RPMI8226 (cell line): ENCODE data around the gene UTP4.
A peak's percentile ranks its signal among the peaks of the same experiment; 100 is the strongest.

Experiments
- DNase-seq: peaks from one replicate; pipeline ENCODE4 v3.0.0-alpha.2; 2015

UTP4 gene

DNA sequence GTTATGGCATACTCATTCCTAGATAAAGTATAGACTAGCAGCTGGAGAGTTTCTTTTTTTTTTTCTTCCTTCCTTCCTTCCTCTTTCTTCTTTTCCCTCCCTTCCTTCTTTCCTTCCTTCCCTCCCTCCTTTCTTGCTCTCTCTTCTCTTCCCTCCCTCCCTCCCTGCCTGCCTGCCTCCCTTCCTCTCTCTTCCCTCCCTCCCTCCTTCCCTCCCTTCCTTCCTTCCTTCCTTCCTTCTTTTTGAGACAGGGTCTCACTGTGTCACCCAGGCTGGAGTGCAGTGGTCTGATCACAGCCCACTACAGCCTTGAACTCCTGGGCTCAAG lies 47.5 kb downstream of the UTP4 start:
- no peak for DNase-seq

DNA sequence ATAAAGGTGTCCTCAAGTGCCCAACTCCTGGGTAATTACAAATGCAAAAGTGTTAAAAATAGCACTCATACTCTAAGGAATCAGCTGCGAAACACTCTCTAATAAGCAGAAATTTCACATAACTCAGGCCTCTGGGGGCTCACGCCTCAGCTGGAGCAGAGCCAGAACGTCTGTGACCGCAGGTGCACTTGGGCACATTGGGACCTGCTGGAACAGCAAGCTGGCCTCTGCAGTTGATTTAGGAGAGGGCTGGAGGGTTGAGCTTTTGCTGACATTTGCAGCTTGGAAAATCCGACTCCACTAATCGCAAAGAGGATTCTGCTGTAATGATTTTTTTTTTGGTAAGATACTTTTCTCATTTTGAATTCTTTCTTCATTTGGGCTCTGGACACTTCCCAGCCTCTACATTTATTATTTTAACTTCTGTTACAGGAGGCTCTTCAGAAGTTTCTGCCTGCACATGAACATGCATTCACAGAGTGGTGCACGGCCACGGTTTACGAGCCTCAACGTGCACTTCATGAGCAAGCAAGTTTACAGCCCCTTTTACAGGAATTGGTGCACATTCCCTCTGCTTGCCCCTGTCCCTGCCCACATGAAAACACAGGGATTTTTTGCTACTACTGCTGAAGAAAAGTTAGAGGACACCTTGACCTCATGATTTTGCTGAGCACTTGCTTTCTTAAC lies 50.4 kb downstream of the UTP4 start:
- peak; percentile 99 for DNase-seq

DNA sequence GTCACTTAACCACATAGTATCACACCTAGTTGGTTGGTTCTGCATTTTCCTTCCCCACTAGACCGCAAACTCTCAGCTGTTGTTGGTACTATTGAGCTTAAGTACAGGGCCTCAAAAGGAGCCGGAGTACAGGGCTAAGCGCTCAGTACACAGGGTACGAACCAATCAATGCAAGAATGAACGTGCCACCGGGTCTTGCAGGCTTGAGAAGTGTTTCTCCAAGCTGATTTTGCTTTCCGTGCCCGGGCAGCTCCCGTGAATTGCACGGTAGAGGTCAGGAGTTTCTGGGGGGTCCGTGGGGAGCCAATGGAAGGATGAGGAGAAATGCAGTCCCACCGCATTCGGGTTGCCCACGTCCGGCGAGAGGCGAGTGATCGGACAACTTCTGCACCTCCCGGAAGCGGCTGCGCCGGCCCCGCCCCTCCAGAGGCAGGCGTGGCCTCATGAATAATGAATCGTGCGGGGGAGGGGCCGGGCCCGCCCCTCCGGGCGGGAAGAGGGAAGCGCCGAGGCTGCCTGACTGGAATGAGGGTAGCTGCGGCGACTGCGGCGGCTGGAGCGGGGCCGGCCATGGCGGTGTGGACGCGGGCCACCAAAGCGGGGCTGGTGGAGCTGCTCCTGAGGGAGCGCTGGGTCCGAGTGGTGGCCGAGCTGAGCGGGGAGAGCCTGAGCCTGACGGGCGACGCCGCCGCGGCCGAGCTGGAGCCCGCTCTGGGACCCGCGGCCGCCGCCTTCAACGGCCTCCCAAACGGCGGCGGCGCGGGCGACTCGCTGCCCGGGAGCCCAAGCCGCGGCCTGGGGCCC lies 54.4 kb downstream of the UTP4 start, which contains the start of gene SNTB2:
TSS of gene SNTB2 (plus strand) at position 523 of the 804 bp plus-strand sequence. CDS start at position 526, 3 bp downstream.
- peak; percentile 95 for DNase-seq

DNA sequence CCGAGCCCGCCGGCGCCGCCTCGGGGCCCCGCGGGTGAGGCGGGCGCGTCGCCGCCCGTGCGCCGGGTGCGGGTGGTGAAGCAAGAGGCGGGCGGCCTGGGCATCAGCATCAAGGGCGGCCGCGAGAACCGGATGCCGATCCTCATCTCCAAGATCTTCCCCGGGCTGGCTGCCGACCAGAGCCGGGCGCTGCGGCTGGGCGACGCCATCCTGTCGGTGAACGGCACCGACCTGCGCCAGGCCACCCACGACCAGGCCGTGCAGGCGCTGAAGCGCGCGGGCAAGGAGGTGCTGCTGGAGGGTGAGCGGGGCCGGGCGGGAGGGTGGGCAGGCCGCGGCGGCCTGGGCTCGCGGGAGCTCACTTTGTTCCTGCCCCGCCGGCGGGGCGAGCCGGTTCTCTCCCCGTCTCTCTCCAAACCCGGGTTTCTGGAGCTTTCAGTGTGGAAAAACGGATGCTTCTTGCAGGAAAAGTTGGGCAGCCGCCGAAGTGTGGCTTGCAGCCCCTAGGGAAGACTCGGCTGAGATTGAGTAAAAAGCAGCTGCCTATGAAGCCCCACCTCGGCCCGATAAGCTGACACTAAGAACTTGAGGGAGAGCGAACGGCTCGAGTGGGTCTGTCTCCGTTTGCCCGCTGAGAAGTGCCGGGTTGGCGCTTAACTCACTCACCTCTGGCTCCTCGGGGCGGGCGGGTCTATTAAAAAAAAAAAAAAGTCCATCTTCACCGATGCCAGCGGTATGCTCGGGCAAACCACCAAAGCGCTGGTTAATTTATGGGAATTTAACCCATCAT lies 55.2 kb downstream of the UTP4 start:
- DNase-seq, result peak; percentile 51

DNA sequence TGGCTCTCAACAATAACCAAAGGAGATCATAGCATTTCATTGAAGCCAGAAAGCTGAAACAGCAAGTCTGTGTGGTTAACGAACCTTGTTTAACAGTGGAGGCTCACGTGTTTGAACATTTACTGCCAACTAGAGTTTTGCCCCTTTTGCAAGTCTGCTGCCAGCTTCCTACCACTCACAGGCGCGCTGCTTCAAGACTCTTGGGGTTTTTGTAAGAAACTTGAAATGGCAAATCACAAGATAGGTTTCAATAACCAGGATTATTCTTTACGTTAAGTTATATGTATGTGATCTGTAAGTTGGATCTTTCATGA lies 55.7 kb downstream of the UTP4 start:
- DNase-seq, result peak; percentile 88

DNA sequence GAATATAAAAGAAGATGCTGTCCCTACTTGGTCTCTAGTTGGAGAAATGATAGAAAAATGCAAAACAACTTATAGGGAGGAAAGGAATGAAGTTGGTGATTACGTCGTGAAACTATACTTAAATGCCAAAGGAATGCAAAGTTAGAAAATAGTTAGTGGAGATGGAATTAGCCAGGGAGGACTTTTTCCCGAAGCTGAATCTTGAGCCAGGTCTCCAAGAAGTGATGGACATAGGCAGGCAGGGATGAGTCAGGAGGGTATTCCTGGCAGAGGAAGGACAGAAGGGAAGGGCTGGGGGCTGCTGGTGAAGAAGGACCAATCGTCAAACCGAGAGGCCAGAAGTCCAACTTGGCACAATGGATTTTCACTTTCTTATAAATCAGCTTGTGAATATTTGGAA lies 56.3 kb downstream of the UTP4 start:
- no peak for DNase-seq

DNA sequence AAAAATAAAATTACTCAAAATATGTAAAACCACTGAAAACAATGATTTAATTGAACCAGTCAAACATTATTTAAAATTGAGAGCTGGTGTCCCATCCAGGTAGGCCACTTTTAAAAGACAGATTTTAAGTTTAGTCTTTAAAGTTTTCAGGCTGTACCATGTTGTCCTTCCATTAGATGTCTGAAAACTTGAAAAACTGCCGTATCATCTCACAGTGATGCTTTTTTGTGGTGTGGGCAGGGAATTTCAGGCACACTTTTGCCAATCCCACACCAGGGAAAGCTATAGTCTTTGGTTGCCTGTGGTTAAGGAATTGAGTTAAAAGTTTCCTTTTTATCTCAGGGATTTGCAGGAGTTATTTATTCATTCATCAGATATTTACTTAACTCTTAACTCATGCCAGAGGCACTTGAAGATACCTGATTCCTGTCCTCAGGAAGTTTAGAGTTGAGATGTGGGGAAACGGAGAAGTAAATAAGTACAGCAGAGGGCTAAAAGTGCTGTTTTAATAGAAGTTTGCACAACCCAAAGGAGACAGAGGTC lies 57.7 kb downstream of the UTP4 start:
- no peak for DNase-seq

DNA sequence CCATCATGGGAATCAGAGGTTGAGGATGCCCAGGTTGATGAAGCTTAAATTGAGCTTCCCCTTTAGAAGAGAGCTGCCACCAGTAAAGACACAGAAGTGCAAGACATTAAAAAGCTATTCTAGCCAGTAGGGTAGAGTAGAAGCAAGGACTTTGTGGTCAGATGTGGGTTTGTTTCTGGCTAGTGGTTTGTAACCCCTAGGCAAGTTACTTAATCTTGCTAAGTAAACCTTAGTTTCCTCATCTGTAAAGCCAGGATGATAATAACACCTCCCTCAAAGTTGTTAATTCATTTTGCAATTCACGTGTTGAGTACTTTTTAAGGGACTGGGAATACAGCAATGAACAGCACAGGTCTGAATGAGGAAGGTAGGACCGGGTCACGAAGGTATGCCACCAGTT lies 58.1 kb downstream of the UTP4 start:
- peak; percentile 37 for DNase-seq

DNA sequence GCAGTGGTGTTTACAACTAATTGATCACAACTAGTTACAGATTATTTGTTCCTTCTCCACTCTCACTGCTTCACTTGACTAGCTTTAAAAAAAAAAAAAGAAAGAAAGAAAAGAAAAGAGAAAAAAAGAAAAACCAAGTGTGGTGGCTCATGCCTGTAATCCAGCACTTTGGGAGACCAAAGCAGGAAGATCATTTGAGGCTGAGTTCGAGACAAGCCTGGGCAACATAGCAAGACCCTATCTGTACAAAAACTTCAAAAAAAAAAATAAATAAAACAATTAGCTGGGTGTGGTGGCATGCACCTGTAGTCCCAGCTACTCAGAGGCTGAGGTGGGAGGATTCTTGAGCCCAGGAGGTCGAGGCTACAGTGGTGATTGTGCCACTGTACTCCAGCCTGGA lies 58.7 kb downstream of the UTP4 start:
- DNase-seq, result no peak

DNA sequence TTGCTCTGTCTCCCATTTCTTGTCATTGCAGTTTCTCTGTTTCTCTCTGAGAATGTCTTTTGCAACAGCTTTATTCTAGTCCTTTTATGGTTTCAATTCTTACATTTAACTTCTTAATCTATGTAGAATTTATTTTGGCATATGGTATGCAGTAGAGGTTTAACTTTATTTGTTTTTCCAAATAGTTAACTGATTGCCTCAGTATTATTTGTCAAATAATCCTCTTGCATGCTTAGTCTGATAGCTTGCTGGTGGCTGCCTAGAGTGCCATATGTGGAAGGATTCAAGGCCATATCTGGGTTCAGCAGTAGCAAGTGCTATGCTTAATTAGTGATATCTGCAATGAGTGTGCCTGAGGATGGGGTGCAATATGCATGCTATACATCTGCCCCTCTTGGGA lies 61.4 kb downstream of the UTP4 start:
- no peak for DNase-seq

DNA sequence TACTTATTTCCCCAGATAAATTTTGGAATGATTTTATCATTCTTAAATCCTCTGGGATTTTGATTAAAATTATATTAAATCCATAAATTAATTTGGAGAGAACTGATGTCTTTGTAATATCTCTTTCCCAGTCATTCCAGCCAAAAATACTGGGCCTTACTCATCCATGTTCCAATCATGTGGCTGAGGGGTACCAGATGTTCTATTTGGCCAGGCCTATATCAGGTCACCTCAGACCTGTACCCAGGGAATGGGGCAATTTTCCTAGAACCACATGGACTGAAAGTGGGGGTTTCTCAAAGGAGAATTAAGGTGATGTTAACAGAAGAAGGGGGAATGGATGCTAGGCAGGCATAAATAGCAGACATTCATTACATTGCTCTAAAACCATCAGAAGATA lies 62.0 kb downstream of the UTP4 start:
- no peak for DNase-seq

DNA sequence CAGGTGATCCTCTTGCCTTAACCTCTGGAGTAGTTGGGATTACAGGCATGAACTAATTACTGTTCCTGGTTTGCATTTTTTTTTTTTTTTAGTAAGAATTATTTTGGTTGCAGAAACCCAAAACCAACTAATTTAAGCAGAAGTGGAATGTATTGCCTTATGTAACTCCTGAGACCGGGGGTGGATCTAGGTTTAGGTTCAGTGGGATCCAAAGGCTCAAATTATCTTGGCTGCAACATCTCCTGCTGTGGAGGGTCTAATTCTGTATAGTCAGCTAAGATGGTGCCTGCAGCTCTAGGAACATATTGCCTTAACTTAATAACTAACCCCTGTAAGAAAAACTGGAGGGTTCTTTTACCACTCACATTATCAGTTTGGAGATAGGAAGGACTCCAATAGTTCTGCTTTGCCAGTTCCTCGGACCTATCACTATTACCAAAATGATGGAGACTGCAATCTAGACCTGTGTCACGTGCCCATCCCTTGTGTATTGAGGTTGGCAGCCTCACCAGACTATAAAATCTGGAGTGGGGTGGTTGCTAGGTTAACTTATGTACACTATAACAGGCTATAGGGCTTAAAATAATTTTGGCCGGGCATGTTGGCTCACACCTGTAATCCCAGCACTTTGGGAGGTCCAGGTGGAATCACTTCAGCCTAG lies 63.0 kb downstream of the UTP4 start:
- no peak for DNase-seq

DNA sequence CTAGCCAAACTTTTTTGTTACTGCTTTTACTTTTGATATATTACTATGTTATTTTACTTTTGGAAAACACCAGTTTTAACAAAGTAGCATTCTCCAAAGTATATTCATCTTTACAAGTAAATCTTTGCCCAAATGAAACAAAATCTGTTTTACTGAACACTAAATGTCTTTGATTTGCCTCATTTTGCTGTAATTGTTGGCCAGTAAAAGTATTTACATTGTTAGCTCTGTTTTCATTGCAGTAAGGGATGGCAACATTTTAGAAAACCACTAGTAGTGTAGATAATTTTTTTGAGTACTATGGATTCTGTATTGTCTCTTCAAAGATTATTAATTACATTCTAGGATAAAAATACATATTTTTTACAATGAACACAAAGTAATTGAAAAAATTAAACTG lies 65.1 kb downstream of the UTP4 start:
- DNase-seq, result no peak

DNA sequence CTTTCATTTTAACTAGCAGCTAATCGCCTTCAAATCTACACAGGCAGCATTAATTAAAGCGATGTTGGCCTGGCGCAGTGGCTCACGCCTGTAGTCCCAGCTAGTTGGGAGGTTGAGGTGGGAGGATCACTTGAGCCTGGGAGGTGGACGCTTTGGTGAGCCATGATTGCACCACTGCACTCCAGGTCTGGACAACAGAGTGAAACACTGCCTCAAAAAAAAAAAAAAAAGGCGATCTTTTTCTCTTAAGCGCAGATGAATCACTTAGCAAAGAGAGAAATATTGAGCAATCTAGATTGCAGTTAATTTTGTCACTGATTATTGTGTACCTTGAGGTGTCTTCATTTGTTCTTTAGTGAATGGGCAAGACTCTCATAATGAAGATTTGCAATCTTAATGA lies 66.9 kb downstream of the UTP4 start:
- DNase-seq, result no peak

DNA sequence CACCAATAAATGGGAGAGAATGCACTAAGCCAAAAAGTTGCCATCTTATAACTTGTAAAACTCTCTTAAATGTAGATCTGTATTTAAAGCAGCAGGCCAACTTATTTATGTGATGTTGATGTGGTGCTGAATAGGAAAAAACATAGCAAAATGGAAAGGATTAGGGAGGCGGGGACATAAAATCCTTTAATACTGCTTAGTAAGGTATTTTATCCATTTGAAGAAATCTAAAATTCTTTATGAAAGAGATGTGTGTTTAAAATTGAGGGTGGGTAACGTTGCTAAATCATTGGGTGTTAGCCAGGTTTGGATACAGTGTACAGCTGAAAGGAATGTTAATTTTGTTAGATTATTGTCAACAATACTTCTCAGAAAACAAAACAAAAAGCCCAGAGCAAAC lies 68.8 kb downstream of the UTP4 start:
- DNase-seq, result no peak

DNA sequence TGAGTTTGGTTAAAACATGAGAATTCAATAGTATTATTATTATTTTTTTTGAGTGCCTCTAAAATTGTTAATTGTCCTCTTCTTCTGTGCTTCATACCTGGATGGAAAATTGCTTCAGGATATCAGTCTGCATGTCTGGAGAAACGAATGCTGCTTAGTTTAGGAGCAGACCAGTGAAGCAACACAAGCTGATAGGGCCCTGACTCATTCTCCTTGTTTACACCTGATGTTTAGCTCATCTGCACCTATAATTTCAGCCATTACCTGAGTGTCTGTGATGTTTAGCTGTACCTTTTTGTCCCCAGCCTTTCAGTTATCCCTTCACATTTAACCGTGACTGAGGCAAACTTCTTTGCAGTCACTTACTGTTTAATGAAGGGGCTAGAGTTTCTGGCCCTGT lies 69.3 kb downstream of the UTP4 start:
- DNase-seq, result no peak

DNA sequence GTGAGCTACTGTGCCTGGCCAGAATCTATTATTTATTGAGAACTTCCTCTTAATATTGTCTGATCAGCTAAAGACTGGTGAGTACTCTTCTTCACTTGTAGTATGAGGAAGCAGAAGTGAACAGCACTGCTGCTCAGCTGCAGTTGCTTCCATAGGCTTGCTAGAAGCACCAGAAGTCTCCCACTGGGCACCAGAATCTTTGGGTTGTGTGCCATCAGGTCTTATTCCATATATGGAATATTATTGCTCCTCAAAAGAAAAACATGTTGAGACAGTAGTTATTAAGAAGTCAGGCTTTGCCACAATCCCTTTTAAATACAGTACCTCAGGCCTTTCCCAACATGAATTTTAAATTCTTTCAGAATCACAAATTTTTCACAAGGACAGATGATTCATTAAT lies 71.7 kb downstream of the UTP4 start:
- DNase-seq, result peak; percentile 35

DNA sequence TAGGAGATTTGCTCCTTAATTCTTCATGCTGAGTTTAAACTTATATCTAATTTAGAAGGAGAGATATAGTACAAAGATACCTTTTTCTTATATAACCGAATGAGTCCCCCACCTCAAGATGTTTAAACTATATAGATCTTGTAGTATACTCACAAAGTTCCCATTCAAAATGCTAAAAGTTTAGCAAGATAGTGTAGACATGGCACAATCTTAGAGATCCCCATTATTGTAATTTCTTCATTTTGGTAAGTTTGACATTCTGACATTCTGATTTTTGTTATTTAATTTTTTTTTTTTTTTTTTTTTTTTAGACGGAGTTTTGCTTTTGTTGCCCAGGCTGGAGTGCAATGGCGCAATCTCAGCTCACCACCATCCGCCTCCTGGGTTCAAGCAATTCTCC lies 77.3 kb downstream of the UTP4 start:
- DNase-seq, result no peak

DNA sequence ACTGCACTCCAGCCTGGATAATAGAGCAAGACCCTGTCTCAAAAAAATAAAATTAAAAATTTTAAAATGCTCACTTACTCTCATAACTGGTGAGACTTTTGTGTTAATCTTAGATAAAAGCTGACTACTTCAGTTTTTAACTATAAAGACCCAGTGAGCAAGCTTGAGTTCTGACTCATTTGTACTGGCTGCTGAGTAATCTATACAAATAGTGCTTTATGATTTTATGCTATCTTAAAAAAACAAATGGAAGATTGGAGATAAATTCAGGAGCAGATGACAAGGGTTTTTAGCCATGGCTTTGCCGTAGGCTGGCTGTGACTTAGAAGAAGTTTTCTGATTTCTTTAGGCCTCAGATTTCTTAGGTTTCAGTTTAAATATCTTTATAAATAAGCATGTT lies 85.0 kb downstream of the UTP4 start:
- no peak for DNase-seq
